ENCODE results near the gene CTDNEP1.

GRCh38 chr17:7285679-7286078 lies 34.1 kb upstream of the CTDNEP1 start:
- TF ChIP-seq CTCF (IDR thresholded peaks at IDR 0.05; ENCODE audit: low read depth, low read length, poor library complexity, severe bottlenecking) (no peak), EZH2phosphoT487 (IDR thresholded peaks at IDR 0.05; ENCODE audit: borderline replicate concordance, low read length) (no peak)
